Activated naive CD4-positive, alpha-beta T cell treated with anti-CD3 and anti-CD28 coated beads, Interleukin-2, amount 50 U/mL, for 24 hours (primary cell): ENCODE measurements around the gene EPO.
"Not testable (repeated sequence)": the region's sequence is repeated elsewhere in the genome, so short reads cannot be mapped to it uniquely, and the experiment has no call there.

Source experiments
- H3K27ac Mint-ChIP-seq: one replicate; pipeline ENCODE4 v1.8.0; 2021; ENCODE audit warnings: mild to moderate bottlenecking, mixed read lengths
- H3K27me3 Mint-ChIP-seq: one replicate; pipeline ENCODE4 v1.8.0; 2021; ENCODE audit warnings: mixed read lengths
- H3K36me3 Mint-ChIP-seq: one replicate; pipeline ENCODE4 v1.8.0; 2021; ENCODE audit warnings: mixed read lengths
- H3K4me1 Mint-ChIP-seq: one replicate; pipeline ENCODE4 v1.8.0; 2021; ENCODE audit warnings: mixed read lengths
- H3K4me3 Mint-ChIP-seq: one replicate; pipeline ENCODE4 v1.8.0; 2021; ENCODE audit warnings: mild to moderate bottlenecking, mixed read lengths
- H3K9me3 Mint-ChIP-seq: one replicate; pipeline ENCODE4 v1.8.0; 2021; ENCODE audit warnings: mixed read lengths

The EPO gene

GRCh38 chr7:100736671-100737070 lies 16.4 kb downstream of the EPO start:
- Mint-ChIP-seq H3K4me1 (peaks cover 5% of the 10 kb centered on the region), H3K27ac (no peak overlapping the region), H3K27me3 (no peaks in the 10 kb centered on the region), H3K4me3 (no peak overlapping the region), H3K36me3 (no peaks in the 10 kb centered on the region), H3K9me3 (no peaks in the 10 kb centered on the region)

- Mint-ChIP-seq H3K9me3 (no peaks in the 10 kb centered on the region), H3K27ac (no peak overlapping the region), H3K27me3 (peaks cover 2% of the 10 kb centered on the region), H3K4me3 (no peak overlapping the region), H3K4me1 (no peaks in the 10 kb centered on the region), H3K36me3 (no peaks in the 10 kb centered on the region)
These were observed 19.7 kb downstream of the EPO start for GRCh38 chr7:100739934-100740333.

- no peaks in the 10 kb centered on the region for H3K9me3 Mint-ChIP-seq
- no peak overlapping the region for H3K4me3 Mint-ChIP-seq
- peaks cover 7% of the 10 kb centered on the region for H3K27me3 Mint-ChIP-seq
- H3K4me1 Mint-ChIP-seq: no peaks in the 10 kb centered on the region
- H3K27ac Mint-ChIP-seq: no peak overlapping the region
- H3K36me3 Mint-ChIP-seq: no peaks in the 10 kb centered on the region
These were observed 24.3 kb downstream of the EPO start for GRCh38 chr7:100744605-100745004.

GRCh38 chr7:100745184-100745583 lies 24.9 kb downstream of the EPO start:
- Mint-ChIP-seq H3K27ac (no peak overlapping the region), H3K4me3 (peak overlapping the region; percentile 57), H3K27me3 (peaks cover 7% of the 10 kb centered on the region)

GRCh38 chr7:100752994-100753393 lies 32.7 kb downstream of the EPO start:
- Mint-ChIP-seq H3K27ac (no peak overlapping the region), H3K4me3 (no peak overlapping the region), H3K36me3 (no peaks in the 10 kb centered on the region), H3K27me3 (peaks cover 4% of the 10 kb centered on the region), H3K4me1 (no peaks in the 10 kb centered on the region), H3K9me3 (no peaks in the 10 kb centered on the region)

More at GRCh38 chr7:100745184-100745583, 24.9 kb downstream of the EPO start:
- Mint-ChIP-seq H3K4me1 (no peaks in the 10 kb centered on the region), H3K9me3 (no peaks in the 10 kb centered on the region), H3K36me3 (no peaks in the 10 kb centered on the region)

GRCh38 chr7:100753750-100754149 lies 33.5 kb downstream of the EPO start:
- peaks cover 4% of the 10 kb centered on the region for H3K27me3 Mint-ChIP-seq
- no peak overlapping the region for H3K4me3 Mint-ChIP-seq
- no peaks in the 10 kb centered on the region for H3K4me1 Mint-ChIP-seq
- no peaks in the 10 kb centered on the region for H3K9me3 Mint-ChIP-seq
- no peak overlapping the region for H3K27ac Mint-ChIP-seq
- no peaks in the 10 kb centered on the region for H3K36me3 Mint-ChIP-seq

GRCh38 chr7:100759357-100760171 lies 39.3 kb downstream of the EPO start:
- H3K4me1 Mint-ChIP-seq: no peaks in the 10 kb centered on the region
- H3K36me3 Mint-ChIP-seq: no peaks in the 10 kb centered on the region
- H3K27ac Mint-ChIP-seq: no peak overlapping the region
- H3K9me3 Mint-ChIP-seq: no peaks in the 10 kb centered on the region
- H3K27me3 Mint-ChIP-seq: no peaks in the 10 kb centered on the region
- H3K4me3 Mint-ChIP-seq: no peak overlapping the region

- H3K36me3 Mint-ChIP-seq, H3K27me3 Mint-ChIP-seq, H3K4me1 Mint-ChIP-seq, H3K9me3 Mint-ChIP-seq, H3K27ac Mint-ChIP-seq, H3K4me3 Mint-ChIP-seq: not testable (repeated sequence)
These were observed 42.6 kb downstream of the EPO start for GRCh38 chr7:100762841-100763240.

GRCh38 chr7:100763556-100764140 lies 43.4 kb downstream of the EPO start:
- Mint-ChIP-seq H3K9me3 (no peaks in the 10 kb centered on the region), H3K4me1 (no peaks in the 10 kb centered on the region), H3K27me3 (no peaks in the 10 kb centered on the region), H3K36me3 (no peaks in the 10 kb centered on the region), H3K27ac (no peak overlapping the region), H3K4me3 (no peak overlapping the region)

GRCh38 chr7:100764841-100765240 lies 44.6 kb downstream of the EPO start:
- Mint-ChIP-seq H3K27ac (no peak overlapping the region), H3K9me3 (no peaks in the 10 kb centered on the region), H3K36me3 (no peaks in the 10 kb centered on the region), H3K27me3 (no peaks in the 10 kb centered on the region), H3K4me3 (no peak overlapping the region), H3K4me1 (no peaks in the 10 kb centered on the region)

GRCh38 chr7:100765250-100765649 lies 45.0 kb downstream of the EPO start:
- Mint-ChIP-seq H3K27me3 (no peaks in the 10 kb centered on the region), H3K4me1 (no peaks in the 10 kb centered on the region), H3K36me3 (no peaks in the 10 kb centered on the region), H3K4me3 (no peak overlapping the region), H3K27ac (no peak overlapping the region), H3K9me3 (no peaks in the 10 kb centered on the region)

- Mint-ChIP-seq H3K27me3 (no peaks in the 10 kb centered on the region), H3K27ac (no peak overlapping the region), H3K4me1 (no peaks in the 10 kb centered on the region), H3K4me3 (no peak overlapping the region), H3K36me3 (no peaks in the 10 kb centered on the region), H3K9me3 (no peaks in the 10 kb centered on the region)
These were observed 48.5 kb downstream of the EPO start for GRCh38 chr7:100768784-100769183.
